ENCODE data around the gene KRTAP12-4. TPM values are rescaled to one million over a fixed set of nuclear protein-coding genes. Genes with fewer than 3 reads are reported as not detected.

The KRTAP12-4 gene
- total RNA-seq, 4 donors from 2014 or later = not detected

- TF ChIP-seq POLR2AphosphoS5 (IDR thresholded peaks at IDR 0.05) (no peak), POLR2A (IDR thresholded peaks at IDR 0.05) (no peak), EP300 (IDR thresholded peaks at IDR 0.05; ENCODE audit: low read depth) (no peak)
- Histone ChIP-seq H3K36me3 (no peaks in the 10 kb centered on the region), H3K27me3 (peaks cover 7% of the 10 kb centered on the region), H3K4me3 (no peak overlapping the region), H3K4me1 (no peaks in the 10 kb centered on the region), H3K9me3 (no peaks in the 10 kb centered on the region), H3K27ac (no peak overlapping the region)
- DNase-seq = no peak
- WGBS, 2 donors (ENCODE audit: low coverage in 1 of 2) = 87% methylated on average over 12 of the region's 12 CpGs; no CpG with 5 or more reads in 1 of the 2 donors
- in situ Hi-C loops (cut with MboI; ENCODE audit: low pct_ligation_motif_present in 1 of 4, low pct_unique_long_range_greater_than_20kb in 1 of 4, low sequenced_read_pairs in 3 of 4) (no loop called here), intact Hi-C loops (cut with DNase I; ENCODE audit: low total_unique reads) (no loop called here)
Measured at GRCh38 chr21:44650973-44651675, 3.3 kb downstream of the KRTAP12-4 start.

GRCh38 chr21:44650265-44650972 is 4.0 kb downstream of the KRTAP12-4 start:
- Histone ChIP-seq H3K27me3 (peaks cover 7% of the 10 kb centered on the region), H3K27ac (no peak overlapping the region), H3K4me1 (no peaks in the 10 kb centered on the region), H3K4me3 (no peak overlapping the region), H3K36me3 (no peaks in the 10 kb centered on the region), H3K9me3 (no peaks in the 10 kb centered on the region)
- TF ChIP-seq POLR2AphosphoS5 (IDR thresholded peaks at IDR 0.05) (no peak), EP300 (IDR thresholded peaks at IDR 0.05; ENCODE audit: low read depth) (no peak), POLR2A (IDR thresholded peaks at IDR 0.05) (no peak), CTCF (IDR thresholded peaks at IDR 0.05) (no peak)
- intact Hi-C loops (cut with DNase I; ENCODE audit: low total_unique reads) = no loop called here
- 67 to 92% methylated on average over 1 to 20 of the region's 20 CpGs for WGBS, 2 donors (ENCODE audit: low coverage in 1 of 2)
- no peak for DNase-seq
- in situ Hi-C loops (cut with MboI; ENCODE audit: low pct_ligation_motif_present in 1 of 4, low pct_unique_long_range_greater_than_20kb in 1 of 4, low sequenced_read_pairs in 3 of 4) = no loop called here

- Histone ChIP-seq H3K27me3 (peaks cover 7% of the 10 kb centered on the region), H3K4me3 (no peak overlapping the region), H3K4me1 (no peaks in the 10 kb centered on the region), H3K9me3 (peaks cover 0 to 4% of the 10 kb centered on the region in 2 donors), H3K36me3 (no peaks in the 10 kb centered on the region), H3K27ac (no peak overlapping the region)
- TF ChIP-seq POLR2A (IDR thresholded peaks at IDR 0.05) (no peak), CTCF (IDR thresholded peaks at IDR 0.05) (no peak), POLR2AphosphoS5 (IDR thresholded peaks at IDR 0.05) (no peak), EP300 (IDR thresholded peaks at IDR 0.05; ENCODE audit: low read depth) (no peak)
- no peak for DNase-seq
- 60 to 81% methylated on average over 1 to 18 of the region's 18 CpGs for WGBS, 2 donors (ENCODE audit: low coverage in 1 of 2)
- in situ Hi-C loops (cut with MboI; ENCODE audit: low pct_ligation_motif_present in 1 of 4, low pct_unique_long_range_greater_than_20kb in 1 of 4, low sequenced_read_pairs in 3 of 4) = no loop called here
- intact Hi-C loops (cut with DNase I; ENCODE audit: low total_unique reads) = no loop called here
Measured at GRCh38 chr21:44649521-44650100, 4.8 kb downstream of the KRTAP12-4 start.

- no peak for DNase-seq
- H3K4me3 ChIP-seq = no peak overlapping the region
- H3K4me1 ChIP-seq = no peaks in the 10 kb centered on the region
- peaks cover 7% of the 10 kb centered on the region for H3K27me3 ChIP-seq
- H3K27ac ChIP-seq = no peak overlapping the region
- no peaks in the 10 kb centered on the region for H3K36me3 ChIP-seq
- peaks cover 0 to 4% of the 10 kb centered on the region in 2 donors for H3K9me3 ChIP-seq
- no peak for TF ChIP-seq POLR2A (IDR thresholded peaks at IDR 0.05)
- no peak for TF ChIP-seq EP300 (IDR thresholded peaks at IDR 0.05; ENCODE audit: low read depth)
- TF ChIP-seq POLR2AphosphoS5 (IDR thresholded peaks at IDR 0.05) = no peak
- no peak for TF ChIP-seq CTCF (IDR thresholded peaks at IDR 0.05)
- in situ Hi-C loops (cut with MboI; ENCODE audit: low pct_ligation_motif_present in 1 of 4, low pct_unique_long_range_greater_than_20kb in 1 of 4, low sequenced_read_pairs in 3 of 4) = no loop called here
- WGBS, 2 donors (ENCODE audit: low coverage in 1 of 2) = 75% methylated on average over 27 of the region's 33 CpGs; no CpG with 5 or more reads in 1 of the 2 donors
- intact Hi-C loops (cut with DNase I; ENCODE audit: low total_unique reads) = no loop called here
Measured at GRCh38 chr21:44648557-44649311, 5.7 kb downstream of the KRTAP12-4 start.
